Daoy (cell line): Measurements from ENCODE around the gene PIM2. TPM values are rescaled to one million over a fixed set of nuclear protein-coding genes. Genes with fewer than 3 reads are reported as not detected.

Source experiments
- DNase-seq: peaks from one replicate; pipeline ENCODE4 v3.0.0-alpha.2; 2015; ENCODE audit warnings: low read depth
- total RNA-seq: library from RNA; depleted of rRNA; stranded (reverse); fragments of >200 nt; shearing (Covaris generic); gene quantifications from 2 replicates; pipeline ENCODE4 v1.2.3, GENCODE V29; 2014

Gene PIM2
- total RNA-seq, 1 experiment from 2014 or later: 6.6 TPM

DNA sequence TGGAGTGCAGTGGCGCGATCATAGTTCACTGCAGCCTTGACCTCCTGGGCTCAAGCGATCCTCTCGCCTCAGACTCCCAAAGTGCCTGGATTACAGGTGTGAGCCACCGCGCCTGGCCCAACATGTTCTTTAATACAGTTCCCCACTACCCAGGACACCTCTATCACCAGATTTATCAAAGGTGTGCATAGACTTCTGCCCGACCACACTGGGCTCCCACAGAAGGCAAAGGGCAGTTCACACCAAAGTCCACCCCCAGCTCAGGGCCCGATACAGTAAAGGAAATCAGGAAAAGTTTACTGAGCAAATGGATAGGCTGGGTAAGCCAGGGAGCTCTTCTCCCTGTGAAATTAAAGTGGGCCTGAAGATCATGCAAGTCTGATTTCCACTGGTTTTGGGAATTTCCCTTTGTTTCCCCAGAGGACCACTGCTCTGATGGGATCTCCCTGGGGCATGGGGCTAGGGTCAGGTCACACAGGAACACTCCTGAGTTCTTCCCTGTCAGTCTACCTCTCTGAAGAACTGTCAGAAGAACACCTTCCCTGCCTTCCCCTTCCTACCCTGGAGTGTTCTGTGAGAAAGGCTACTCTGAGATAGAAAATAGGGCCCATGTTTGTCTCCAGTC lies 17.7 kb upstream of the PIM2 start:
- DNase-seq: no peak

DNA sequence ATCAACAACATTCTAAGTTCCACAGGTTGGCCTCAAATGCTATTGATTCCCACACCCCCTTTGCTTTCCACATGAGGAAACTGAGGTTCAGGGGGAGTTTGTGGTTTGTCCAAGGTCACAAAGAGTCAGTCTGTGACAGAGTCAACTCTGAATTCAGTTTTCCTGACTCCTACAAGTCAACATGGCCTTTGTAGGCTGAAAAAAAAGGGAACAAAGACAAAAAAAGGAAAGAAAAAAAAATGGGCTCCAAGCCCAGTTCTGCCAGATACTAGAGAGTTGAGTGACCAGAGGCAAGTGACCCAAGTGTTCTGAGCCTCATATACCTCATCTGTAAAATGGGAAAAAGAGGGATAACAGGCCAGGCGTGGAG lies 16.5 kb upstream of the PIM2 start:
- DNase-seq: no peak

DNA sequence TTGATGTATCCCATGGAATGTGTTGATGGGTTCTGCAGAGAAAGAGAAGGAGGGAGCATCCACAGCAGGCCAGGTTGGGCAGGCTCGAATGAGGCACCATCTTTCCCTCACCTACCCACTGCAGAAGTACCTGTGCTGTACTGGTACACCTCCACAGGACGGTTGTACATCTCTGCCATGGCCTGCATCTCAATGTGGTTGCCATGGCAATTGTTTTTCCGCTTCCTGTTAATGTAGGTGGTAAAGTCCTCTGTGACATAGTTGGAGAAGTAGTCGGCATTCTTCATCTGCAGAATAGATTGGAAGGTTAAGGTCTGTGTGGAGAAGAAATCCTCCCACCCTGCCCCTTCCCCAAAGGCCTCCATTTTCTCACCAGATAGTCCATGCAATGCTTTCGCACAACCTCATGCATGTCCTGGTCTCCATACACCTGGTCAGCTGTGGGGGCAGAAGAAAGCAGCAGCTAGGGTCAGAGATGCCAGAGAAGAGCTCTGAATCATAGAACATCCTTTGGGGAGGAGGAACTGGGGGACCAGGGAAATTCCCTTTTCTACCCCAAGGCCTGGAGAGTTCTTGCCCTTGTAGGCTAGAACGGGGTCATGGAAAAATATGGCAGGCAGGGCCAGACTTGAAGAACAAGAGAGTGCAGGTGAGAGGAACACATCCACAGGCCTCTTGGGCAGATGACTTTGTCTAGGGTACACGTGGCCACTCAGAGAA lies 15.9 kb upstream of the PIM2 start:
- no peak for DNase-seq

DNA sequence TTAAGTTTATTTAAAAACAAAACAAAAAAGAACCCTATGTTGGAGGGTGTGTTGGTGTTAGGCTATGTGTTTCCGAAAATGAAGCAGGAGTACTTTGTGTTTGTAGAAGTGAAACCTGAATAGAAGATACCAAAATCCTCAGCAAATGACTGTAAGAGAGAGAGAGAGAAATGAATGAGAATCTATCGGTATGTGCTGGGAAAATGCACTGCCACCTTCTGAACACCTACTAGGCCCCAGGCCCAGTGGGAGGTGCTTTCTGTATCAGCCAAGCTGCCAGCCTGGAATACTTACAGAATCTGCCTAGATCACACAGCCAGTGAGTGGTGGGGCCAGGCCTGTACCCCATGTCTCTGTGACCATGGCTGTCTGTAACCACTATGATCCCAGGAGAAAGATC lies 14.9 kb upstream of the PIM2 start:
- no peak for DNase-seq

DNA sequence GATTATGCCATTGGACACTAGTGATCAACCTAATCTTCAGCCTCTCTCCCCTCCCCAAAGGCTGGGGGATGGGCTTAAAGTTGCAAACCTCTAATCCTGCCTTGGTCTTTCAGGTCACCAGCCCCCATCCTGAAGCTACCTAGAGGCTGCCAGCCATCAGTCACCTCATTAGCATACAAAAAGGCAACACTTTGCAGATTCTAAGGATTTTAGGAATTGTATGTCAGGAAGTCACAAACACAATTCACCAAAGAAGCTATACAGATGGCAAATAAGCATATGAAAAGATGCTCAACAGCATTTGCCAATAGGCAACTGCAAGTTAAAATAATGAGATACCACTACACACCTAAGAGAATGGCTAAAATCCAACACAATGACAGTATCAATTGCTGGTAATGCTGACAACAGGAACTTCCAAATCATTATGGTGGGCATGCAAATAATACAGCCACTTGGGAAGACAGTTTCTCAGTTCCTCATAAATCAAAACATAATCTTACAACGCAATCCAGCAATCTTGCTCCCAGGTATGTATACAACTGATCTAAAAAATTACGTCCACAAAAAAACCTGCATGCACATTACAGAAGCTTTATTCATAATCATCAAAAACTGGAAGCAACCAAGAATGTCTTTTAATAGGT lies 9.0 kb upstream of the PIM2 start:
- no peak for DNase-seq

DNA sequence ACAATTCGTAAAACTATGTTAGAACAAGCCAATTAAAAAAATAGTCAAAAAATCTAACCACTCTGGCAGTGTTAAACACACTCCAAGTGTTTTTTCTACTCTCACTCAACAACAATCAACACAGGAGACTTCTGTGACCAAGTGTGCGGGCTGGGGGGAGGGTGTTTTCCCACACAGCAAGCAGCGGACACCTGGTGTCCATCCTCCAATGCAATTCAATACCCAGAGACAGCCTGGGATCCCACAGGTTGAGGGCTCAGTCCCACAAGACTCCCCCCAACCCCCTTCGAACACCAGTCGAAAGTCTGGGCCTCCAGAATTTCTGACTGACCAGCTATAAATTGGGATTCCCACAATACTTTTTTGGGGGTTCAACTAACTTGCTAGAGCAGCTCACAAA lies 8.3 kb upstream of the PIM2 start:
- DNase-seq: no peak

DNA sequence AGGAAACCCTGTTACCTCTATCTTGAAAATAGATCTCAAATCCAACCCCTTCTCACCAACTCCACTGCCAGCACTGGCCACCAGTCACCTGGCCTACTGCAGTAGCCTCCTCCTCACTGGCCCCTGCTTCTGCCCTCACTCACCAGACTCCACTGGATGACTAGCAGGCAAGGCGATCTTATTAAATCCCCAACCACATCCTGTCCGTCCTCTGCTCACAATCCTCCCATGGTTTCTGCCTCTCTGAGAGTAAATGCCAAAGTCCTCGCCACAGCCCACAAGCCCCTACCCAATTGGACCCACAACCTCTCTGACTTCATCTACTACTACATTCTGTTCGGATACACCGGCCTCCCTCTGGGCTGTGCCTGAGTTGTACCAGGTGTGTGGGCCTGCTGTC lies 5.4 kb upstream of the PIM2 start:
- DNase-seq: no peak

DNA sequence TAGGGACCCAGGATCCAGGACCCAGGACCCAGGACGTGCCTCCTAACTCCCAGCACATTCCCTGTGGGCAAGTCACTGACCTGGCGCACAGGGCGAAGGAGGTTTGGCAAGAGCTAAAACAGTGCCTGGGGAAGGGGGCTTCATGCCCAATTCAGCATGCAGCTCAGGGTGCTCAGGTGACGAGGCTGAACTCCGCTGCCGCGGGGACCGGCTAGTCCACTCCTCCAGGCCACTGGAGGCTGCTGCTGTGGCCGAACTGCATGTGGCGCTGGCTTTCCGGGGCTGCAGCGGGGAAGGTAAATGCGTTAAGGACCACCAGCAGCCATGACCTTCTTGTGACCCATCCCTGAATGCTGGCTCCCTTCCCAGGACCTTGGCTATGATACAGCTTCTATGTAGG lies 4.9 kb upstream of the PIM2 start:
- no peak for DNase-seq

DNA sequence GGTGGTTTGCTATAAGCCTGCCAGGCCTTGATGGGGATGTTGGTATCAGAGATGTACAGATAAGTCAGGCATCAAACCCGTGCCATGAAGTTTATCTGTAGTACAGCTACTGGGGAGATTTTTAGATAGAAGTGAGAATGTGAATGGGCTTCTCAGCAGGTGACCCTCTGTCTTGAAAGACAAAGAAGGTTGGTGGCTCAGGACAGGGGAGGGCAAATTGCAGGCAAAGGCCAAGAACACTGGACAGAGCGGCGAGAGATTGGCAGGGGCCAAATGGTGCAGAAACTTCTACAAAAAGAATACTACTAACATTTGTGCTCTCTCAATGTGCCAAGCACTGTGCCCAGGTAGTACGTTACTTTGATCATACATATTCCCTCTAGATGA lies 1.9 kb upstream of the PIM2 start:
- DNase-seq: no peak

DNA sequence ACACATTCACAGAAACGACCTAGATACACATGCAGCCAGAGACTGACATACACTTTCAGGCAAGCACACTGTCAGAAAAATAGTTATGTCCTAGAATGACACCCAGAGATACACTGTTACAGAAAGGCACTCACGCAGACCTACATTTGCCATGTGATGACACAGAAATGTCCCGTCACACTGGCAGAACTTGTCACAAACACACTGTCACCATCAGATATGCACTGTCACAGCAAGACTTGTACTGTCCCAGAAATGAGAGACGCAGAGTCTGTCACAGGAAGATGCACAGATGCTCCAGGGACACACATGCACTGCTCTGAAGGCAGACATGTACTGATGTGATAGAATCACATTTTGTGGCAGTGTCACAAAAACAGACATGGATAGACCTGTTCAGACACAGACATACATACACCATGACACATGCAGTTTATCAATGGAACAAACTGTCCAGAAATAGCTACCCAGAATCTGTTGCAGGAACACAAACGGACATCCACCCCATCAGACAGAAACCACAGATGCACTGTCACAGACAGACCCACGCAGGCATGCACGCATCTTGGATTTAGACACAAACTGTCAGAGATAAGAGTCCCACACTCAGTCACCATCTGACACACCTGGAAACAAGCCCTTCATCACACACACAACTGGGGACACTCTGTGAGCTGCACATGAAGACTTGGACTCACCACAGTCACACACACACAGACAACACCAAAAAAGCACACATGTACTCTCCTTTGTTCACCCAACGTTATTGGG lies 1.3 kb upstream of the PIM2 start:
- no peak for DNase-seq

DNA sequence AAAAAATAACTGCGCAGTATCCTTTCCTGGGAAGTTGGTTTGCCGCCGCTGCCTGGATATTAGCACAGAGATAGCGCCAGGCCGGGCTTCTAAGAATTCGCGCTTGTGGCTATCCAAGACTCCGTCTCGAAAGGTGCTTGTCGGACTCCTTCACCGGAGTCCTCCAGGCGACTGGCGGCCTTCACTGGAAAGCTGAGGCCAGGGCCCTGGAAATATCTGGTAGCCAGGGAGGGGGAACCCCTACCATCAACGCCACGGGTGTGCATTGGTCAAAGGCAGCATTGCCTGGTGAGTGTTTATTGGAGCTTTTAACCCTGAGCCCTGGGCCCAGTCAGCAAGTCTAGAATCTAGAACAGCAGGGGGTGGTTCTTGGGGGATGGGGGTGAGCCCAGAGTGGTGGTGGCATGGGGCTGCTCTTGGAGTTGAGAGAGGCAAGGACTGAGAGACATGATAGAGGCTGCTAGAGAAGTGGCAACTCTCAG lies 577 bp upstream of the PIM2 start:
- DNase-seq: no peak

DNA sequence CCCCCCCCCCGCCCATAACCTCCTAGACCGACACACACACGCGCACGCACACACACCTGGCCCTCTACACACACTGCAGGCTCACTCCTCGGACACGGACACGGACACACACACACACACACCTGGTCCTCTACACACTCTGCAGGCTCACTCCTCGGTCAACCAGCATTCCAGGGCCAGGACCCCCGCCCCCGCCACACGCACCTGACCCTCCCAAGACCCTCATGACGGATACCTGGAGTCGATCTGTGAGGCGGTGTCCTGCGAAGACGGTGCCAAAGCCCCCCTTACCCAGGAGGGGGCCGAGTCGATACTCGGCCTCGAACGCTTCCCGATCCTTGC lies 552 bp downstream of the PIM2 start:
- no peak for DNase-seq

DNA sequence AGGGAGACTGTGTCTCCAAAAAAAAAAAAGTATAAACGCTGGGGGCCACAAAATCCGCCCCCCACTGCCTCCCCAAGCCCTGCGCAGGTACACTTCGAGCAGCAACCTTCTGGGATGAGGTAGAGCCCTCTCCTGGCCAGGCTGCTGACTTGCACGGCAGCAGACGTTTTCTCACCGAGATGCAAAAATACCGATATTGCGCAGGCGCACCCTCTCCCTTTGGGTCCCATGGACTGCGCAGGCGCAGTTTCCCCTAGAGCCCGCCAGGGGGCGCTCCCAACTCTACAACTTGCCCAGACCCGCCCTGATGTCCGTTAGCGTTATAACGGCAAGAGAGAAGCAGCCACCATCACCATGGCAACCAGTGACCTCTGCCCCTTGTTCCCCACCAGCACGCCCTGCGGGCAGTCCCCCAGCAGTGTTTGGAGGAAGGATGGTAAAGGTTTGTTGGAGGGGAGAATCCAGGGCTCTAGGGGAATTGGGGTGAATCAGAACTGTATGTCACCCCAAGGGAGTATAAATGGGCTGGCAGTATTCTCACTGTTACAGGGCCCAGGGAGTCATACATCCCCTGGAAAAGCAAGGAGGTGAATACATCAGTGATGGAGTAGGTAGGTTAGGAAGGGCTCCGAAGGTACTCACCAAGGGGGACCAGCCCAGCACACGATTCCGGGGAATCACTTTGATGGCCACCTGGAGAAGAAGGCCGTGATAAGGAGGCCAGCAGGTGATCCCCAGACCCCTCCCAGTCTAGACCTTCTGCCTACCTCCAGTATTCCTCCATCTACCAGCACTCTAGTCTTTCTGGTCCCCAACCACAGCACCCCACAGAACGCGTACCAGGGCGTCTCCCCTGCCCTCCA lies 1.5 kb downstream of the PIM2 start:
- peak; percentile 83 for DNase-seq

DNA sequence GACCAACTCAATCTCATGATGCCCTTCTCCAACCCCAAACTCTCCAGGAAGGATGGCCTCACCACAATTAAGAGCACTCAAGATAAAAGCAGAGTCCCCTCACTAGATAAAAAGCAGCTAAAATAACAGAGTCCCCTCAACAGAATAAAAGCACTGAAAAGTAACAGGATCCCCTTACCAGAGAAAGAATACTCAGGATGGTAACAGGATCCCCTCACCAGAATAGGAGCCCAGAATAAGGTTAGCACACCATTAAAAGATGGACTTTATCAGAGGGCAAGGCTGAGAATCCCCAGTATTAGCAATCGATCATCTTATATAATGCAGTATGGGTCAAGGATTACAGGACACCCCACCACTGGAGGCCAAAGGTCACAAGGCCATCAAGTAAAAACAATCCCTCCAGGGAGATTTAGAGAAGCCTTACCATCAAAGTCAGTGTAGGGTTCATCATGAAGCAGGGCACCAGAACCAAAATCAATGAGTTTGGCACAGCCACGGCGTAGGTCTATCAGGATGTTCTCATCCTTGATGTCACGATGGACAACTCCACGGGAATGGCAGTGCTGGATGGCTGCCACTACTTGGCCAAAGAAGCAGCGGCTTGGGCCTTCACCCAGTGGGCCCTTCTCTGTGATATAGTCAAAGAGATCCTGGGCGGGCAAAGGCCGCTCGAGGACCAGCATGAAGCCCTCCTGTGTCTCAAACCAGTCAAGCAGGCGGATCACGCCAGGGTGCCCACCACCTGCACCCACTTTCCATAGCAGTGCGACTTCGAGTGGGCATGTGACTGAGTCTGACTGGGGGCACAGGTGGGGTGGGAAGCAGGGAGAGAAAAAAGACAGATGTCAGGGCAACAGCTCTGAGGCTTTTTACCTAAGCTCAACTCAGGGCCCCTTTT lies 4.0 kb downstream of the PIM2 start:
- DNase-seq: no peak

DNA sequence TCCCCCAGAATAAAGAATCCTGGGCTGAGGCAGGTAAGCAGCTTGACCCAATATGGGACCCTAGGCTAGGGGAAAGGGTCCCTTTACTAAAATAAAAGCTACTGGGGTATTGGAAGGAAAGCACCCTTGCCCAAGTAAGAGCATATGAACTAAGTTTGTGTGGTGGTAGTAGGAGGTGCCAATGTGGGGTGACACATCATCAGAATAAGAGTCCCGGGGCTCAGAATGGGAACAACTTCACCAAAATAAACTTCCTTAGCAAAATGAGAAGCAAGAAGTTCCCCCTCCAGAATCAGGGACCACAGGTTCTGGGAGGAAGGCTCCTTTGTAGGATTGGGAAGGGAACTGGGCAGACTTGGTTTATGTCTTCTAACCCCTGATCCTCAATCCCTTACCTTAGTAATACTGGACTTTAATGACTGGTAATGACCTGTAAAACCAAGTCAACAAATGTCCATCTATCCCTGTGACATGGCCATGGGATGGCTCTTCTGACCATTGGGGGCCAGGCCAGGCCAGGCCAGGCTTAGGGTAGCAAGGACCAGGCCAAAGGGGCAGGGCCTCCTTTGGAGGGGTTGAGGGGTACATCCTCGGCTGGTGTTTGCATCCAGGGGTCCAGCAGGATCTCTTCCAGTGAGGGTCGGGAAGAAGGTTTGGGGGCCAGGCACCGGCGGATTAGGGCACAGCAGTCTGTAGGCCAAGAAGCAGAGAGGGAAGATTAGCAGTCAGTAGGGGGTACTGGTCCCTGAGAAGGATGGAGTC lies 5.0 kb downstream of the PIM2 start:
- DNase-seq: no peak

DNA sequence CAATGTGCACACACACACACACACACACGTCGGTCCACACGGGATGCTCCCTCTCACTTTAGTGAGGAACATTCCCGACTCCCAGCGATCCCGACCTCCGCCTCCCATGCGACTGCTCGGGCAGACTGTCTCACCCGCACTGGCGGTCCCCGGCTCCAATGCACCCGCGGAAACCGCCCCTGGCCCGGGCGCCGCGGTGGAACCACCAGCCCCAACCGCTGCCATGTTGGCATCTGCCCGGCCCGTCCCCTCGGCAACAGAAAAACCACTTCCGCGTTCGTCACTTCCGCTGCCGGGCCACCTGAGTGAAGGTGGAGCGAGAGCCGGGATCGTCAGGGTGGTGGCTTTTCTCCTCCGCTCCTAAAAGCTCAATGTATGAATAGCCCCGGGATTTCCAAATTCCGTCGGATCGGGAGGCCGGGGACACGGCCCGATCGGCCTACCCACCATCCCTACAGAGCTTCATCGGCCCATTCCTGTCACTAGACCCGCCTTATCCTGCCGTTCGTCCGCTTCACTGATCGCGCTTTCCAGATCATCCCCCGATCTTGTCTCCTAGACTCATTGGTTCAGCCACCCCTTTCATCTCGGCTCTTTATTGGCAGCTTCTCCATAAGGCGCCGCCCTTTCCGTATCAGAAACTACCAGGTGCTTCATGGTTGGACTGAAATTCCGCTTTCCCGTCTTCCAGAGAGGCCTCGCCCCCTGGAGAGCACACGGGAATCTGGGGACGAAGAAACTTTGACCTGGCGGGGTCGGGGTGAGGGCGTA lies 7.2 kb downstream of the PIM2 start, which contains the start of gene SLC35A2:
SLC35A2 (minus strand) TSS at position 235 of the 771 bp plus-strand sequence; CDS start at position 225, 10 bp downstream.
- peak; percentile 78 for DNase-seq

DNA sequence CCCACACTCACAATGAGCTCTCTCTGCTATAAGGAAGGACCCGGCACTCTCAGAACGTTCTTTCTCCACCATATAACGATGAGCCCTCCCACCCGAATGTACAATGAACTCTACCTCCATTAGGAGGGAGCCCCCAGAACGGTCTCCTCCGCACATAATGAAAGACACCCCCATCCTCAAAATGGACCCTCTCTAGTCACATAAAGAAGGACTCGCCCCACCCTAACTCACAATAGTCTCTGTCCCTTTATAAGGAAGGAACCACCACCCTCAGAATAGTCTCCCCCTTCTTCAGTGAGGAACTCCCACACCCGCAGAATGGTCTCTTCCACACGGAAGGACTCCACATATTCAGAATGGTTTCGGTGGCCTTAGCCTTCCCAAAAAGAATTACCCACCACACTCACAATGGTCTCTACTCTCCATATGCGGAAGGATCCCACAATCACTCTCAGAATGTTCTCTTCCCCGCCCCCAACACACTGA lies 7.9 kb downstream of the PIM2 start:
- DNase-seq: no peak

DNA sequence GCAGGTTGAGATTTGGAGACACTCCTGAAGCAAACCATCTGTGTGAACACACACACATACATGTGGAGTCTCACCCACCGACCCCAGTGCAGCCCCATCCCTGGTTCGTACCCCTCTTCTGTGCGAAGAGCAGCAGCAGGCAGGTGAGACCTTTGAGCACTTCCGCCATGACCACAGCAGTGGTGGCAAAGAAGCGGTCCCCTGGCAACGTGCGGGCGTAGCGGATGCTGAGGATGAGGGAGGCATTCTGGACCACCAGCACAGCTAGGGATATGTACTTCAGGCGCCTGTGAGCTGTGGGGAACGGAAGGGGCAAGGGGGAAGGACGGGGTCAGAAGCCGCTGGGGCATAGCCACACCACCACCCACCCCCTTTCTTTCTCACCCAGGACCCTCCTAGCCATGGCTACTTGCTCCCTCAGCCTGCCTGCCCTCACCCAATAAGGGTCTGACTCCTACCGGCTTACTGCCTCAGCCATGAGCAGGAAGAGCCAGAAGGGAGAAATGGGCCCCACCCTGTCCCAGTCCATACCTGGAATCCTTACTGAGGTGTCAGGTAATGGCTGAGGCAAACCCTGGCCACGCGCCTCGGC lies 9.0 kb downstream of the PIM2 start:
- no peak for DNase-seq
